GM06990 (cell line): Measurements from ENCODE around the gene XIRP1.

ENCODE experiments used
- DNase-seq: peaks from one replicate; pipeline ENCODE4 v3.0.0-alpha.2; 2011; ENCODE audit not compliant: insufficient read length; ENCODE audit errors: extremely low read depth
- H3K27me3 ChIP-seq: replicated peaks from 2 replicates; pipeline ENCODE4 v1.6.0; 2011; ENCODE audit warnings: low read length; ENCODE audit not compliant: control insufficient read depth, insufficient read depth
- H3K36me3 ChIP-seq: 2 replicates; pipeline ENCODE4 v1.5.1; 2011; ENCODE audit warnings: low read length; ENCODE audit not compliant: control insufficient read depth, insufficient read depth
- H3K4me3 ChIP-seq: replicated peaks from 2 replicates; pipeline ENCODE4 v1.5.1; 2011; ENCODE audit warnings: low read depth, mild to moderate bottlenecking, control low read depth, low read length
- CTCF ChIP-seq: IDR thresholded peaks from 2 replicates; pipeline ENCODE4 v1.5.1; 2011; ENCODE audit warnings: low read length, control low read depth, mild to moderate bottlenecking, inconsistent platforms; ENCODE audit not compliant: insufficient read depth, poor library complexity, severe bottlenecking

XIRP1 gene

GRCh38 chr3:39142067-39142466 lies 50.3 kb downstream of the XIRP1 start:
- Histone ChIP-seq H3K27me3 (no peaks in the 10 kb centered on the region), H3K4me3 (no peak overlapping the region), H3K36me3 (peaks cover 30% of the 10 kb centered on the region)
- TF ChIP-seq CTCF, result no peak
- DNase-seq, result no peak

GRCh38 chr3:39141171-39141995 lies 51.0 kb downstream of the XIRP1 start:
- no peaks in the 10 kb centered on the region for H3K27me3 ChIP-seq
- H3K36me3 ChIP-seq, result peaks cover 30% of the 10 kb centered on the region
- no peak overlapping the region for H3K4me3 ChIP-seq
- no peak for DNase-seq
- no peak for TF ChIP-seq CTCF

GRCh38 chr3:39140341-39140971 lies 51.9 kb downstream of the XIRP1 start:
- no peak for DNase-seq
- Histone ChIP-seq H3K27me3 (no peaks in the 10 kb centered on the region), H3K36me3 (peaks cover 30% of the 10 kb centered on the region), H3K4me3 (no peak overlapping the region)
- no peak for TF ChIP-seq CTCF

- Histone ChIP-seq H3K4me3 (no peak overlapping the region), H3K36me3 (peaks cover 28% of the 10 kb centered on the region), H3K27me3 (no peaks in the 10 kb centered on the region)
- TF ChIP-seq CTCF, result no peak
- no peak for DNase-seq
Measured at GRCh38 chr3:39139442-39139841, 53.0 kb downstream of the XIRP1 start.

- Histone ChIP-seq H3K4me3 (no peak overlapping the region), H3K27me3 (no peaks in the 10 kb centered on the region), H3K36me3 (peaks cover 26% of the 10 kb centered on the region)
- no peak for DNase-seq
- no peak for TF ChIP-seq CTCF
Measured at GRCh38 chr3:39138804-39139415, 53.5 kb downstream of the XIRP1 start.
